Measurements from ENCODE around the gene FBXL7.

Gene FBXL7

DNA sequence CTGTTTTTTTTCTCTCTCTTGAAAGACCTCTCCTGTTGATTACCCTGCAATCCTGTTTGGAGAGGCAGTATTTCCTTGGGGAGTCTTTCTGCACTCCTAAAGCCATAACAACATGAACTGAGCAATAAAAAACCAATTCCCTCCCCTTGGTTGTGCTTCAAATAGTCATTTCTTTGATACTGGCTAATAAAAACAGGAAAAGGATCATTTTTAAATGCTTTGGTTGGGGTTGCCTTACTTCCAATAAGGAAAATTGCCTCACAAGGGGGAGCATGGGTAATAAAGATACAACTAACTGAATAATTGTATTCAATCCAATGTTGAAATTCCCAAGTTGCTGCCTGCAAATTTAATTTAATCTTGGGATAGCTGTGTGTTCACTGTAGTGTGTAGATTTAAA is 13.9 kb downstream of the FBXL7 start:
- no peak overlapping the region for H3K27ac ChIP-seq
- TF ChIP-seq, protein P1, sequence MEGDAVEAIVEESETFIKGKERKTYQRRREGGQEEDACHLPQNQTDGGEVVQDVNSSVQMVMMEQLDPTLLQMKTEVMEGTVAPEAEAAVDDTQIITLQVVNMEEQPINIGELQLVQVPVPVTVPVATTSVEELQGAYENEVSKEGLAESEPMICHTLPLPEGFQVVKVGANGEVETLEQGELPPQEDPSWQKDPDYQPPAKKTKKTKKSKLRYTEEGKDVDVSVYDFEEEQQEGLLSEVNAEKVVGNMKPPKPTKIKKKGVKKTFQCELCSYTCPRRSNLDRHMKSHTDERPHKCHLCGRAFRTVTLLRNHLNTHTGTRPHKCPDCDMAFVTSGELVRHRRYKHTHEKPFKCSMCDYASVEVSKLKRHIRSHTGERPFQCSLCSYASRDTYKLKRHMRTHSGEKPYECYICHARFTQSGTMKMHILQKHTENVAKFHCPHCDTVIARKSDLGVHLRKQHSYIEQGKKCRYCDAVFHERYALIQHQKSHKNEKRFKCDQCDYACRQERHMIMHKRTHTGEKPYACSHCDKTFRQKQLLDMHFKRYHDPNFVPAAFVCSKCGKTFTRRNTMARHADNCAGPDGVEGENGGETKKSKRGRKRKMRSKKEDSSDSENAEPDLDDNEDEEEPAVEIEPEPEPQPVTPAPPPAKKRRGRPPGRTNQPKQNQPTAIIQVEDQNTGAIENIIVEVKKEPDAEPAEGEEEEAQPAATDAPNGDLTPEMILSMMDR (IDR thresholded peaks at IDR 0.05; ENCODE audit: low read depth, low read length, missing control alignments): no peak
- H3K36me3 ChIP-seq (replicated peaks): no peaks in the 10 kb centered on the region
- no peaks in the 10 kb centered on the region for H3K27me3 ChIP-seq (replicated peaks)
- in situ Hi-C loops (cut with HindIII; ENCODE audit: low pct_ligation_motif_present, low sequenced_read_pairs): no loop called here
- no peak overlapping the region for H3K4me3 ChIP-seq (ENCODE audit: low read depth, low read length)
- no peak for DNase-seq

DNA sequence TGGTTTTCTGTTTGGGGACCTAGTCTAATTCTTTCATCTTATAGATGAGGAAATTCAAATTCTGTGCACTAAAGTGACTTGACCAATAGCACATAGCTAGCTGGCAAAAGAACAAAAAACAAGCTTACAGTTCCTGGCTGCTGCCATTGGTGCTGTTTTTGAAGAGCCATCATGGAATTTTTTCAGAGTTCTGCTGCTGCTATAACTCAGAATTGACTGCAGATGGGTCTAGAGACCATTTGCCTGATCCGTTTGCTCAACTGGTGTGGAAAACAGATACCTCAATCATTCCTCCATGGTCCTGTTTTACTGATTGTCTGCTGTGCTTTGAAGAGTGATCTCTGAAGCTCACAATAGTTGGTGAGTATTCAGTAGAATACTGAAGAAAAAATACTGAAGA is 15.2 kb downstream of the FBXL7 start:
- TF ChIP-seq, protein P1 (IDR thresholded peaks at IDR 0.05; ENCODE audit: low read depth, low read length, missing control alignments): peak; percentile 17
- in situ Hi-C loops (cut with HindIII; ENCODE audit: low pct_ligation_motif_present, low sequenced_read_pairs): no loop called here

DNA sequence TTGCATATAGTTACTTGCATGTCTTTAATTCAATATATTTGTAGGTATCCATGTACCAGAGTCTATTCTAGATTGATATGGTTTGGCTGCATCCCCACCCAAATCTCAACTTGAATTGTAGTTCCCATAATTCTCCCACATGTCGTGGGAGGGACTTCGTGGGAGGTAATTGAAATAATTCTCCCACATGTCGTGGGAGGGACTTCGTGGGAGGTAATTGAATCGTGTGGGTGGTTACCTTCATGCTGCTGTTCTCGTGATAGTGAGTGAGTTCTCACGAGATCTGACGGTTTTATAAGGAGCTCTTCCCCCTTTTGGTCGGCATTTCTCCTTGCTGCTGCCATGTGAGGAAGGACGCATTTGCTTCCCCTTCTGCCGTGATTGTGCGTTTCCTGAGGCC is 16.5 kb downstream of the FBXL7 start:
- H3K27me3 ChIP-seq (replicated peaks): no peaks in the 10 kb centered on the region
- H3K36me3 ChIP-seq (replicated peaks): no peaks in the 10 kb centered on the region
- no peak overlapping the region for H3K4me3 ChIP-seq (ENCODE audit: low read depth, low read length)
- H3K27ac ChIP-seq: no peak overlapping the region
- in situ Hi-C loops (cut with HindIII; ENCODE audit: low pct_ligation_motif_present, low sequenced_read_pairs): no loop called here
- DNase-seq: no peak
- TF ChIP-seq, protein P1 (IDR thresholded peaks at IDR 0.05; ENCODE audit: low read depth, low read length, missing control alignments): no peak

More for the DNA sequence above, 15.2 kb downstream of the FBXL7 start:
- Histone ChIP-seq H3K27ac (no peak overlapping the region), H3K36me3 (replicated peaks) (no peaks in the 10 kb centered on the region), H3K27me3 (replicated peaks) (no peaks in the 10 kb centered on the region), H3K4me3 (ENCODE audit: low read depth, low read length) (no peak overlapping the region)
- DNase-seq: no peak

DNA sequence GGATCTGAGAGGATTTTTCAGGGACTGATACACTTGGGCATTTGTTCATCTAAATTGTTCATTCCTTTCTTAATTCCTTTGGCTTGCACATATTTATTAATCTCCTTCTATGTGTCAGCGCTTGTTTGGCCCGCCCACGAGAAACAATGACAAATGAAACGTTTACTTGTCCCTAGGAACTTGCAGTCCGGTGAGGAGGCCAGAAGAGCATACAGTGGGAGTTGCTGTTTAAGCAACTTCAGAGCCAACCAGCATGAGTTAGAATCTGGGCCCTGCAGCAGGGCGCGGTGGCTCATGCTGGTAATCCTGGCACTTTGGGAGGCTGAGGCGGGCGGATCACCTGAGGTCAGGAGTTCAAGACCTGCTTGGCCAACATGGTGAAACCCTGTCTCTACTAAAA is 18.8 kb downstream of the FBXL7 start:
- TF ChIP-seq, protein P1 (IDR thresholded peaks at IDR 0.05; ENCODE audit: low read depth, low read length, missing control alignments): no peak
- H3K27me3 ChIP-seq (replicated peaks): no peaks in the 10 kb centered on the region
- H3K27ac ChIP-seq: no peak overlapping the region
- no peak for DNase-seq
- in situ Hi-C loops (cut with HindIII; ENCODE audit: low pct_ligation_motif_present, low sequenced_read_pairs): no loop called here
- H3K4me3 ChIP-seq (ENCODE audit: low read depth, low read length): no peak overlapping the region
- no peaks in the 10 kb centered on the region for H3K36me3 ChIP-seq (replicated peaks)

DNA sequence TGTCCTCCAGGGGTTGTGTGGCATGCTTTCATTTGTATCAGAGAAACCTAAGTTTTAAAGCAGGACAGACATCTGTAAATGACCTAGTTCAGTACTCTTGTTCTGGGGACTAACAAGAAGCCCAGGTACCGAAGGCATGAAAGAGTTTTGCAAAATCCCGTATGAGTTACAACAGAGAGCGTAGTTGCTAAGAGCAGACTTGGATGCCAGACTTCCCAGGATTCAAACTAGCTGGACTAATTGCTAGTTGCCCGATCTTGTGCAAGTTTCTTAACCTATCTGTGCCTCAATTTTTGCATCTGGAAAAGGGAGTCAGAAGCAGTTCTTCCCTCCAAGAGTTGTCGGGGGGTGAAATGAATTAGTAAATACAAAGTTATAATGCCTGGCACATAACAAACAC is 20.9 kb downstream of the FBXL7 start:
- no peak for DNase-seq
- in situ Hi-C loops (cut with HindIII; ENCODE audit: low pct_ligation_motif_present, low sequenced_read_pairs): no loop called here
- Histone ChIP-seq H3K27me3 (replicated peaks) (no peaks in the 10 kb centered on the region), H3K4me3 (ENCODE audit: low read depth, low read length) (no peak overlapping the region), H3K36me3 (replicated peaks) (no peaks in the 10 kb centered on the region), H3K27ac (no peak overlapping the region)
- TF ChIP-seq, protein P1 (IDR thresholded peaks at IDR 0.05; ENCODE audit: low read depth, low read length, missing control alignments): no peak

DNA sequence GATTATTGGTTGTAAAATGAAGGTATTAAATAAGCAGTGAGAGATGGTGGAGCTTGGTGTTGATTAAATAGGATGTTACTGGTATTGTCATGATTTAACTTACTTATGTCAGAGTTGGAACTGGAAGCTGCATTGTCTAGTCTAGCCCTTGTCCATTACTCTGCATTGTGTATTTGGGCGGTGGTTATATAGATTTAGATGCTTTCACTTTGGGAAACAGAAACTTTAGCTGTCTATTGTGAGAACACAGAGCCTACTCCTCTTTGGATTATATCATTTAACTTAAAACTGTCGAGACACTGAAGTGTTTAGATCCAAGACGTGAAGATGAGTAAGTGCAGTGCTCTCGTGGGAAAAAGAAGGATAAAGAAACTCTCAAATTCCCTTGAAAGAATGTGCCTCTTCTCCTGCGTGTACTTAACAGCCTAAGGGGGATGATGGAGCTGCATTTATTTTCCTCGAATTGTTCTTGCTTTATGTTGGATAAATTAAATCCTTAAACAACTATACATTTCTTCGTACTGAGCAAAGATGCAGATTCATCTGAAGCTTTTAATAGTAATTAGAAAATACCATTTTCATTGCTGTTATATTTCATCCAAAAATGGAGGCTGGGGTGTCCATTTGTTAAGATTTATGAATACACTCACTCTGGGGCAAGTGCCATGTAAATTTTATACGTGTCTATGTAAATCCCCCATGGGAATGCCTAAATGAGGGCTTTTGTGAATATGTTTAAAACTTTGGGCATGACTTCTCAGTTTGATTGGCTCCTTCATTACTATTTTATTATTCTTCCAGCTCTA is 21.6 kb downstream of the FBXL7 start:
- peak; percentile 7 for DNase-seq
- in situ Hi-C loops (cut with HindIII; ENCODE audit: low pct_ligation_motif_present, low sequenced_read_pairs): no loop called here
- TF ChIP-seq, protein P1 (IDR thresholded peaks at IDR 0.05; ENCODE audit: low read depth, low read length, missing control alignments): no peak
- H3K4me3 ChIP-seq (ENCODE audit: low read depth, low read length): no peak overlapping the region
- no peak overlapping the region for H3K27ac ChIP-seq
- no peaks in the 10 kb centered on the region for H3K27me3 ChIP-seq (replicated peaks)
- no peaks in the 10 kb centered on the region for H3K36me3 ChIP-seq (replicated peaks)

Measured in brain microvascular endothelial cell (primary cell).